A549 (cell line): Measurements from ENCODE around the gene STARD6. TPM values are rescaled to one million over a fixed set of nuclear protein-coding genes. Genes with fewer than 3 reads are reported as not detected.

ENCODE experiments used
- ATAC-seq, 2 experiments: fragments of 200-7000 bp in 1 of 2; fragments of >200 bp in 1 of 2; cut with Nextera tagmentation in 1 of 2; cut with Tn5 transposase in 1 of 2; 3 replicates each; pipeline versions ENCODE4 v1.8.0 to v1.9.1; 2018 to 2020; ENCODE audit warnings: mild to moderate bottlenecking in 1 of 2, moderate library complexity in 1 of 2
- CTCF ChIA-PET: fragments of 300-600 bp; sonication (Branson Sonifier 250); formaldehyde crosslinking; extraction: SDS; loops from one replicate; lab custom pipeline; 2021; ENCODE audit warnings: antibody characterized with exemption, inconsistent platforms; lab: Yijun Ruan, JAX
- POLR2A ChIA-PET: fragments of 350-600 bp; formaldehyde crosslinking; extraction: SDS; loops from one replicate; lab custom pipeline; 2021; ENCODE audit warnings: antibody characterized with exemption, inconsistent platforms; lab: Yijun Ruan, JAX
- DNase-seq, 2 experiments: peaks; one replicate each; pipeline versions ENCODE4 v3.0.0 to v3.0.0-alpha.2; 2011 to 2016; ENCODE audit warnings: low read depth in 1 of 2, low spot score in 1 of 2
- FAIRE-seq: peaks from 2 replicates; lab custom pipeline; 2011; peaks lifted over from hg19 to GRCh38; lab: Jason Lieb, UNC
- H3K27ac ChIP-seq, 2 experiments: fragments of >200 bp; sonication (Bioruptor Twin); formaldehyde crosslinking; 3 replicates each; pipeline ENCODE4 v1.5.1; 2016 to 2017
- H3K4me1 ChIP-seq: fragments of >200 bp; sonication (Bioruptor Twin); formaldehyde crosslinking; 3 replicates; pipeline ENCODE4 v1.6.1; 2016
- H3K4me2 ChIP-seq: fragments of >200 bp; sonication (Bioruptor Twin); formaldehyde crosslinking; 3 replicates; pipeline ENCODE4 v1.6.1; 2016
- H3K4me3 ChIP-seq: fragments of >200 bp; sonication (Bioruptor Twin); formaldehyde crosslinking; 3 replicates; pipeline ENCODE4 v1.5.1; 2016
- H3K9me3 ChIP-seq: fragments of >200 bp; sonication (Bioruptor Twin); formaldehyde crosslinking; 3 replicates; pipeline ENCODE4 v1.6.1; 2016
- BHLHE40 ChIP-seq: IDR thresholded peaks from 2 replicates; pipeline ENCODE4 v1.6.1; 2012; ENCODE audit warnings: low read depth, low read length, inconsistent platforms
- CBX8 ChIP-seq: fragments of 200-600 bp; sonication (generic); IDR thresholded peaks from 2 replicates; pipeline ENCODE4 v1.6.1; 2016
- CHD4 ChIP-seq: fragments of 200-600 bp; sonication (generic); IDR thresholded peaks from 2 replicates; pipeline ENCODE4 v1.6.1; 2016; ENCODE audit warnings: antibody characterized with exemption, mild to moderate bottlenecking, borderline replicate concordance
- EHF ChIP-seq: fragments of 250-450 bp; sonication (Bioruptor Pico); IDR thresholded peaks from 2 replicates; pipeline ENCODE4 v1.5.0; 2020; ENCODE audit warnings: mild to moderate bottlenecking
- EP300 ChIP-seq, 2 experiments: fragments of >200 bp; sonication (Bioruptor Twin); formaldehyde crosslinking; IDR thresholded peaks; 2 replicates in 1 of 2; 3 replicates in 1 of 2; pipeline ENCODE4 v1.6.1; 2016 to 2017
- ESRRA ChIP-seq: fragments of 150-350 bp; IDR thresholded peaks from 2 replicates; pipeline ENCODE4 v1.6.1; 2014; ENCODE audit warnings: mild to moderate bottlenecking, low read length, borderline replicate concordance
- GATA3 ChIP-seq: IDR thresholded peaks from 2 replicates; pipeline ENCODE4 v1.6.1; 2012; ENCODE audit warnings: borderline replicate concordance
- HDAC2 ChIP-seq: fragments of 200-600 bp; sonication (generic); IDR thresholded peaks from 2 replicates; pipeline ENCODE4 v1.6.1; 2016
- HMGXB4 ChIP-seq: fragments of 250-450 bp; sonication (Bioruptor Pico); IDR thresholded peaks from 2 replicates; pipeline ENCODE4 v1.5.0; 2021; ENCODE audit warnings: mild to moderate bottlenecking, moderate library complexity, borderline replicate concordance
- HOXB13 ChIP-seq: fragments of 250-450 bp; sonication (Bioruptor Pico); IDR thresholded peaks from 2 replicates; pipeline ENCODE4 v1.5.0; 2020; ENCODE audit warnings: low read depth, mild to moderate bottlenecking, moderate library complexity
- HOXB5 ChIP-seq: fragments of 250-450 bp; sonication (Bioruptor Pico); IDR thresholded peaks from 2 replicates; pipeline ENCODE4 v1.5.0; 2020; ENCODE audit warnings: mild to moderate bottlenecking, moderate library complexity
- JUN ChIP-seq, 2 experiments: fragments of >200 bp; sonication (Bioruptor Twin); formaldehyde crosslinking; IDR thresholded peaks; 2 replicates in 1 of 2; 3 replicates in 1 of 2; pipeline ENCODE4 v1.6.1; 2016 to 2017
- JUNB ChIP-seq: fragments of >200 bp; sonication (Bioruptor Twin); formaldehyde crosslinking; IDR thresholded peaks from 2 replicates; pipeline ENCODE4 v1.6.1; 2016
- KDM5A ChIP-seq: fragments of 200-600 bp; sonication (generic); IDR thresholded peaks from 2 replicates; pipeline ENCODE4 v1.6.1; 2016; ENCODE audit warnings: antibody characterized with exemption, mild to moderate bottlenecking
- NPAS2 ChIP-seq: fragments of 250-450 bp; sonication (Bioruptor Pico); IDR thresholded peaks from 2 replicates; pipeline ENCODE4 v1.8.0; 2022; ENCODE audit warnings: mild to moderate bottlenecking, moderate library complexity, borderline replicate concordance
- POLR2AphosphoS2 ChIP-seq: conservative IDR thresholded peaks from 2 replicates; pipeline ENCODE4 v1.6.1; 2012; ENCODE audit warnings: low read length, improper control_type of control experiment, inconsistent platforms
- RCOR1 ChIP-seq: fragments of 150-350 bp; IDR thresholded peaks from 2 replicates; pipeline ENCODE4 v1.6.1; 2014; ENCODE audit warnings: antibody characterized with exemption, low read length, low read depth
- RFX5 ChIP-seq: fragments of 450-650 bp; IDR thresholded peaks from 2 replicates; pipeline ENCODE4 v1.7.1; 2014; ENCODE audit warnings: antibody characterized with exemption, mild to moderate bottlenecking, moderate library complexity
- TFCP2L1 ChIP-seq: fragments of 250-450 bp; sonication (Bioruptor Pico); IDR thresholded peaks from 2 replicates; pipeline ENCODE4 v1.5.0; 2021; ENCODE audit warnings: mild to moderate bottlenecking
- ZC3H11A ChIP-seq: fragments of 450-650 bp; IDR thresholded peaks from 2 replicates; pipeline ENCODE4 v1.6.1; 2014; ENCODE audit warnings: antibody characterized with exemption, mild to moderate bottlenecking
- WGBS: methylation state at CpG from one replicate; pipeline ENCODE4 v1.1.6; 2017; ENCODE audit errors: missing lambda C conversion rate; 5-methylcytosine and 5-hydroxymethylcytosine counted together
- polyA plus RNA-seq, 4 experiments: library from polyadenylated mRNA; depleted of rRNA in 3 of 4; stranded (reverse); fragments of >200 nt; fragmentation: RNase III in 1 of 4; extraction: RNeasy Plus Mini Kit Qiagen cat#74134 plus additional on column Dnase treatment in 1 of 4; gene quantifications; 2 replicates in 3 of 4; 3 replicates in 1 of 4; pipeline ENCODE4 v1.2.3, GENCODE V29; 2011 to 2017
- TF ChIP-seq, protein P1 (sequence below): fragments of 150-350 bp; IDR thresholded peaks from 2 replicates; pipeline ENCODE4 v1.6.1; 2014; ENCODE audit warnings: low read depth, mild to moderate bottlenecking, low read length
- TF ChIP-seq, protein P2 (sequence below): fragments of 250-450 bp; sonication (Bioruptor Pico); IDR thresholded peaks from 2 replicates; pipeline ENCODE4 v1.5.0; 2020; ENCODE audit warnings: low read depth, mild to moderate bottlenecking, moderate library complexity

STARD6 gene
- polyA plus RNA-seq, 2 of the 4 experiments (the other 2 are of a cell fraction), result not detected

- ChIA-PET CTCF (no interaction called here), POLR2A (no interaction called here)
- peaks cover 11% of the 10 kb centered on the region for H3K4me1 ChIP-seq
- WGBS, result 98% methylated on average over 3 of the region's 3 CpGs
- DNase-seq (no peak), FAIRE-seq (no peak), ATAC-seq (no peak)
- no peak overlapping the region for H3K27ac ChIP-seq
- H3K4me2 ChIP-seq, result no peak overlapping the region
- 0 out of 3 replicates have a peak, but pooled peaks cover 4% of the 10 kb centered on the region for H3K9me3 ChIP-seq
- TF ChIP-seq TFCP2L1, result no peak
- TF ChIP-seq NPAS2, result no peak
- TF ChIP-seq RFX5, result no peak
- no peak for TF ChIP-seq HDAC2
- TF ChIP-seq EHF (CRISPR knock-in tag), result no peak
- TF ChIP-seq GATA3, result no peak
- TF ChIP-seq HOXB13 (CRISPR knock-in tag), result no peak
- no peak for TF ChIP-seq POLR2AphosphoS2
- no peak for TF ChIP-seq RCOR1
- TF ChIP-seq, protein P1, sequence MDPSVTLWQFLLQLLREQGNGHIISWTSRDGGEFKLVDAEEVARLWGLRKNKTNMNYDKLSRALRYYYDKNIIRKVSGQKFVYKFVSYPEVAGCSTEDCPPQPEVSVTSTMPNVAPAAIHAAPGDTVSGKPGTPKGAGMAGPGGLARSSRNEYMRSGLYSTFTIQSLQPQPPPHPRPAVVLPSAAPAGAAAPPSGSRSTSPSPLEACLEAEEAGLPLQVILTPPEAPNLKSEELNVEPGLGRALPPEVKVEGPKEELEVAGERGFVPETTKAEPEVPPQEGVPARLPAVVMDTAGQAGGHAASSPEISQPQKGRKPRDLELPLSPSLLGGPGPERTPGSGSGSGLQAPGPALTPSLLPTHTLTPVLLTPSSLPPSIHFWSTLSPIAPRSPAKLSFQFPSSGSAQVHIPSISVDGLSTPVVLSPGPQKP, result no peak
- TF ChIP-seq CHD4, result no peak
- TF ChIP-seq ESRRA, result no peak
- TF ChIP-seq HMGXB4 (CRISPR knock-in tag), result no peak
- TF ChIP-seq JUNB, result no peak
- TF ChIP-seq HOXB5 (CRISPR knock-in tag), result no peak
- no peak for TF ChIP-seq CBX8
- TF ChIP-seq BHLHE40, result no peak
- no peak for TF ChIP-seq EP300 (IDR thresholded peaks at IDR 0.05)
- TF ChIP-seq JUN (IDR thresholded peaks at IDR 0.05), result no peak
- H3K4me3 ChIP-seq, result no peak overlapping the region
Measured at GRCh38 chr18:54284535-54284934, 73.1 kb downstream of the STARD6 start.

DNA sequence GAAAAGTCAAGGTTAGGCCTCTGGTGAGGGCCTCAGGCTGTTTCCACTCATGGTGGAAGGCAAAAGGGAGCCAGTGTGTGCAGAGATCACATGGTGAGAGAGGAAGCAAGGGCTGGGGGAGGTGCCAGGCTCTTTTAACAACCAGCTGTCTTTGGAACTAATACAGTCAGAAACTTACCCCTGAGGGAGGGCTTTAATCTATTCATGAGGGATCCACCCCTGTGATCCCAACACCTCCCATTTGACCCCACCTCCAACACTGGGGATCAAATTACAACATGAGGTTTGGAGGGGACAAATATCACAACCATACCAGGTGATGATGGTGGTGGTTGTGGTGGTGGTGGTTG is 77.5 kb downstream of the STARD6 start:
- H3K27ac ChIP-seq, result no peak overlapping the region
- ATAC-seq (no peak), FAIRE-seq (no peak), DNase-seq (no peak)
- ChIA-PET POLR2A (no interaction called here), CTCF (interaction anchor here (1.5 kb wide), 1 partner anchor 10 kb away, joined by 9 read pairs; no protein-coding TSS in a partner anchor)
- H3K4me3 ChIP-seq, result no peak overlapping the region
- TF ChIP-seq ZC3H11A (no peak), KDM5A (no peak)
- TF ChIP-seq, protein P2, sequence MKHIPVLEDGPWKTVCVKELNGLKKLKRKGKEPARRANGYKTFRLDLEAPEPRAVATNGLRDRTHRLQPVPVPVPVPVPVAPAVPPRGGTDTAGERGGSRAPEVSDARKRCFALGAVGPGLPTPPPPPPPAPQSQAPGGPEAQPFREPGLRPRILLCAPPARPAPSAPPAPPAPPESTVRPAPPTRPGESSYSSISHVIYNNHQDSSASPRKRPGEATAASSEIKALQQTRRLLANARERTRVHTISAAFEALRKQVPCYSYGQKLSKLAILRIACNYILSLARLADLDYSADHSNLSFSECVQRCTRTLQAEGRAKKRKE (CRISPR knock-in tag), result no peak
- H3K4me1 ChIP-seq, result peaks cover 14% of the 10 kb centered on the region
- H3K9me3 ChIP-seq, result no peaks in the 10 kb centered on the region
- peak overlapping the region; percentile 30; the same call in 2 of the 3 replicates for H3K4me2 ChIP-seq
